ENCODE results near the gene TLR3.

Gene TLR3

GRCh38 chr4:186096681-186097165 is 27.8 kb downstream of the TLR3 start:
- H3K4me3 ChIP-seq (ENCODE audit: low read depth, low read length) = no peak overlapping the region
- no peak for TF ChIP-seq CTCF (IDR thresholded peaks at IDR 0.05; ENCODE audit: low read depth, low read length)

- H3K4me3 ChIP-seq (ENCODE audit: low read depth, low read length) = no peak overlapping the region
- TF ChIP-seq CTCF (IDR thresholded peaks at IDR 0.05; ENCODE audit: low read depth, low read length) = no peak
These were observed 28.4 kb downstream of the TLR3 start for GRCh38 chr4:186097386-186097785.

GRCh38 chr4:186102931-186103330 is 34.0 kb downstream of the TLR3 start:
- TF ChIP-seq CTCF (IDR thresholded peaks at IDR 0.05; ENCODE audit: low read depth, low read length) = no peak
- no peak overlapping the region for H3K4me3 ChIP-seq (ENCODE audit: low read depth, low read length)

GRCh38 chr4:186104114-186104889 is 35.3 kb downstream of the TLR3 start, which contains the start of gene FAM149A:
Gene FAM149A (plus strand): TSS chr4:186104704.
- no peak for TF ChIP-seq CTCF (IDR thresholded peaks at IDR 0.05; ENCODE audit: low read depth, low read length)

GRCh38 chr4:186104890-186105646 is 36.1 kb downstream of the TLR3 start:
- no peak overlapping the region for H3K4me3 ChIP-seq (ENCODE audit: low read depth, low read length)
- no peak for TF ChIP-seq CTCF (IDR thresholded peaks at IDR 0.05; ENCODE audit: low read depth, low read length)

More at GRCh38 chr4:186104114-186104889, 35.3 kb downstream of the TLR3 start, which contains the start of gene FAM149A:
- no peak within 1 kb of the TSS for H3K4me3 ChIP-seq (ENCODE audit: low read depth, low read length)

- H3K4me3 ChIP-seq (ENCODE audit: low read depth, low read length) = no peak overlapping the region
- no peak for TF ChIP-seq CTCF (IDR thresholded peaks at IDR 0.05; ENCODE audit: low read depth, low read length)
These were observed 36.8 kb downstream of the TLR3 start for GRCh38 chr4:186105647-186106321.
